GM12872 (cell line): ENCODE results near the gene PIM1.

Source experiments
- TF ChIP-seq, protein P1 (sequence below): IDR thresholded peaks from 3 replicates; pipeline ENCODE4 v1.5.1; 2011; ENCODE audit warnings: low read depth, mild to moderate bottlenecking, low read length, moderate library complexity; ENCODE audit not compliant: insufficient read depth

The PIM1 gene

GRCh38 chr6:37140145-37140544, 29.8 kb upstream of the PIM1 start:
- TF ChIP-seq, protein P1, sequence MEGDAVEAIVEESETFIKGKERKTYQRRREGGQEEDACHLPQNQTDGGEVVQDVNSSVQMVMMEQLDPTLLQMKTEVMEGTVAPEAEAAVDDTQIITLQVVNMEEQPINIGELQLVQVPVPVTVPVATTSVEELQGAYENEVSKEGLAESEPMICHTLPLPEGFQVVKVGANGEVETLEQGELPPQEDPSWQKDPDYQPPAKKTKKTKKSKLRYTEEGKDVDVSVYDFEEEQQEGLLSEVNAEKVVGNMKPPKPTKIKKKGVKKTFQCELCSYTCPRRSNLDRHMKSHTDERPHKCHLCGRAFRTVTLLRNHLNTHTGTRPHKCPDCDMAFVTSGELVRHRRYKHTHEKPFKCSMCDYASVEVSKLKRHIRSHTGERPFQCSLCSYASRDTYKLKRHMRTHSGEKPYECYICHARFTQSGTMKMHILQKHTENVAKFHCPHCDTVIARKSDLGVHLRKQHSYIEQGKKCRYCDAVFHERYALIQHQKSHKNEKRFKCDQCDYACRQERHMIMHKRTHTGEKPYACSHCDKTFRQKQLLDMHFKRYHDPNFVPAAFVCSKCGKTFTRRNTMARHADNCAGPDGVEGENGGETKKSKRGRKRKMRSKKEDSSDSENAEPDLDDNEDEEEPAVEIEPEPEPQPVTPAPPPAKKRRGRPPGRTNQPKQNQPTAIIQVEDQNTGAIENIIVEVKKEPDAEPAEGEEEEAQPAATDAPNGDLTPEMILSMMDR, result no peak

DNA sequence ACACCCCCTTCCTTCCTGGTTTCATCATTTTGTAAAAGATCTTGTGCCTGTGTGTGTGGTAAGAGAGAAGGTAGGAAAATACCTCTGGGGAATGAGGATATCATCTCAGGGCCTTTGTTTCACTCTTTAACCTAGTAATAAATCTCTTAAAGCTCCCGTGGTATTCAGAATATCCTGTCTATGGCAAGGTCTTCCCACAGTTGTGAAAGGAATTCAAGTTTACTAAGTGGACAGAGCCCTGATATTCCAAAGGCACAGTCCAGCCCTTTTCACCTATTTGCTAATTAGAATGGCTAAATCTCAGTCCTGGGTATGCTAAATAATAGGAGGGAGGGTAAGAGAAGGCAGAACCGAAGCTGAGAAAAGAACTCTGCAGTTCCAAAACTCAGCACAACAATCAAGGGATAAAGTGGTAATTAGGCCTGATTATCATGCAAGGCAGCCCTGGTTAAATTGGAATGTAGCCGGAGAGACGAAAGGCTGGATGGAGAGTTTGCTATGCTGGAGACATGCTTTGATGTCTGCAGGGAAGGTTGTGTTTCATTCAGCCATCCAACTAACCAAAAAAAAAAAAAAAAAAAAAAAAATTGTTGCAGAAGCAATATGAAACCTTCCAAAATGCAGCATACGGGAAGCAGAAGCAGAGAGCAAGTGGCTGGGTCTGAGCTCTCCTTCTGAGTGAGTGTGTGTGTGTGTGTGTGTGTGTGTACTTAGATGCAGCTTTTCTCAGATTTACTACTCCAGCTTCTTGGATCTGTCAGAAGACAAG, 28.5 kb upstream of the PIM1 start:
- TF ChIP-seq, protein P1, result no peak

DNA sequence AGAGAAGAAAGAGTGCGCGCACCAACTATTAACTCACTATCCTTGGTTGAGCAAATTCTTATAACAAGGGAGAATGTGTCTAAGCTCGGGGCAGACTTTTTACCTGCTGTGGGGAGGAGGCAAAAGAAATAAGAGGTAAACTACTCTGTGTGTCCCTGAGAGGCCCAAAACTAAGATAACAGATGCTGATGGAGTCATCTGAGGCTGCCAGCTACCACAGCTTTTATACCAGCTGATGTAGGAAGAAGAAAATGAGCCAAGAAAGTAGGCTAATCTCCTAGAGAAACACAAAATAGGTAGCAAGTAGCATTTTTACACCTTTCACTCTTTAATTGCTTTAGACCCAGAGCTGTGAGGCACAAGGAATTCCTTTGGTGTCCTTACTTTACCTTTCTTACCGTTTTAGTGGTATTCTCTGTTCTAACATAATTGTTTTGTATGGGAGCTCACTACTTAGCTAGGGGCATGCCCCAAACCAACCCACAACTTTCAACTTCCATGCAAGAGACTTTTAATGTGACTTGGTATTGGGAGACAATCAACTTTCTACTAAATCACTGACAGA, 27.8 kb upstream of the PIM1 start:
- TF ChIP-seq, protein P1, result no peak

GRCh38 chr6:37143585-37143984, 26.4 kb upstream of the PIM1 start:
- TF ChIP-seq, protein P1, result no peak

- TF ChIP-seq, protein P1, result no peak
These were observed 24.5 kb upstream of the PIM1 start for GRCh38 chr6:37145443-37145842.

GRCh38 chr6:37146735-37147157, 23.2 kb upstream of the PIM1 start:
- TF ChIP-seq, protein P1, result no peak

- TF ChIP-seq, protein P1, result no peak
These were observed 20.2 kb upstream of the PIM1 start for GRCh38 chr6:37149745-37150144.
